Measurements from ENCODE around the gene BTBD17. TPM values are rescaled to one million over a fixed set of nuclear protein-coding genes. Genes with fewer than 3 reads are reported as not detected.

The BTBD17 gene
- total RNA-seq, 2 experiments from 2014 or later = 0.18 TPM; not detected in 1

DNA sequence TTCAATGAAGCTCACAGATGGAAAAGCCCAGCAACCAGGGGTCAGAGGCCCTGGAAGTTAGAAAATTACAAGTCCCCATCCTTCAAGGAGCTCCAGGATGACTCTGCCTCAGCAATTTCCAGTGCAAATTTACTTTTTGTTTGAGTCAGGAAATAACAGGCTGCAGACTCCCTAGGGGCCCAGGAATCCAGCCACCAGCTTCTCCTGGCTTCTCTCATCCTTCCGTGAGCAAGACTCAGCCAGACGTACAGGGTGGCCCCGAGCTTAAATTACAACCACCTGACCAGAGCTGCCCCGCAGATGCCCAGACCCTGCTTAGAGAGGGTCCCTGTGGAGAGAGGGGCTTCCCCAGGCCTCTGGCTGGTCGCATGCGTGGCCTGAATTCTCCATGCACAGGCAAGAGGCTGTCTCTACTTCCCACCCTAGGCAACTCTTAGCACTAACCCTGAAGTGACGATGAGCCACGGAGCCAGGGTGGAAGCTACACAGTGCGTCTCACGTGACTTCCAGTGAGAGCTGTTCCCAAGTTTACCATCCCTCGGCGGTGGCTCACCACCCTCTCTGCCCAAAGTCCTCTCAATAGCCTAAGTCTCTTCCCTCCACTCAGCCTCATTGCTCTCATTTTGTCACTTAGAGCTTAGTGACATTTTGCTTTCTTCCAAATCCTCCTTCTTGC is 32.7 kb upstream of the BTBD17 start:
- ChIA-PET CTCF (interaction anchor here (0.6 to 4.9 kb wide), 3 partner anchors 14 to 191 kb away, joined by 3 to 29 read pairs (median 3); no protein-coding TSS in a partner anchor), POLR2A (no interaction called here)
- Mint-ChIP-seq H3K27me3 (peaks cover 7% of the 10 kb centered on the region), H3K9me3 (no peaks in the 10 kb centered on the region), H3K4me1 (peaks cover 3% of the 10 kb centered on the region), H3K27ac (no peak overlapping the region), H3K36me3 (ENCODE audit: low read depth) (no peaks in the 10 kb centered on the region), H3K4me3 (no peak overlapping the region)
- DNase-seq = no peak

GRCh38 chr17:74393346-74393942 is 31.8 kb upstream of the BTBD17 start:
- H3K27me3 Mint-ChIP-seq = peaks cover 5% of the 10 kb centered on the region
- peaks cover 3% of the 10 kb centered on the region for H3K4me1 Mint-ChIP-seq
- no peaks in the 10 kb centered on the region for H3K9me3 Mint-ChIP-seq
- no peaks in the 10 kb centered on the region for H3K36me3 Mint-ChIP-seq (ENCODE audit: low read depth)
- ChIA-PET CTCF (interaction anchor here (0.6 to 4.9 kb wide), 3 partner anchors 13 to 25 kb away, joined by 3 to 29 read pairs (median 8); no protein-coding TSS in a partner anchor), POLR2A (no interaction called here)
- no peak overlapping the region for H3K27ac Mint-ChIP-seq
- DNase-seq = no peak
- H3K4me3 Mint-ChIP-seq = no peak overlapping the region

DNA sequence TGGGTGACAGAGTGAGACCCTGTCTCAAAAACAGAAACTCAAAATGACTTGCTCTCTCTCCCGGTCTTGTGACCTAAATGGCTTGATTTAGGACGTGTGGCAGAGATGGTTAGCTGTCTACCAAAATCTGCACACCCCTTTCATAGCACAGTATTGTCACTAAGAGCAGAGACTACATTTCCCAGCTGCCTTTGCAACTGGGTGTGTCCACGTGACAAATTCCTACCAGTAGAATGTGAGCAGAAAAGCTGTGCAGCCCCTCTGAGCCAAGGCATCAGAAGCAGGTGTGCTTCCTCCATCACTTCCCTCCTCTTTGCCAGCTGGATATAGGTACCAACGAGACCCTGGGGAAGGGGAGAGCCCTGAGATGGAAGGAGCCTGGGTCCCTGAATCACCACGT is 31.2 kb upstream of the BTBD17 start:
- no peaks in the 10 kb centered on the region for H3K9me3 Mint-ChIP-seq
- DNase-seq = no peak
- H3K27ac Mint-ChIP-seq = no peak overlapping the region
- no peak overlapping the region for H3K4me3 Mint-ChIP-seq
- CTCF ChIA-PET = interaction anchor here (0.6 to 4.9 kb wide), 3 partner anchors 12 to 24 kb away, joined by 3 to 29 read pairs (median 8); no protein-coding TSS in a partner anchor
- H3K4me1 Mint-ChIP-seq = peaks cover 3% of the 10 kb centered on the region
- H3K27me3 Mint-ChIP-seq = peaks cover 5% of the 10 kb centered on the region
- H3K36me3 Mint-ChIP-seq (ENCODE audit: low read depth) = no peaks in the 10 kb centered on the region
- POLR2A ChIA-PET = interaction anchor here (0.7 kb wide), 1 partner anchor 36 kb away, joined by 3 read pairs; no protein-coding TSS in a partner anchor

DNA sequence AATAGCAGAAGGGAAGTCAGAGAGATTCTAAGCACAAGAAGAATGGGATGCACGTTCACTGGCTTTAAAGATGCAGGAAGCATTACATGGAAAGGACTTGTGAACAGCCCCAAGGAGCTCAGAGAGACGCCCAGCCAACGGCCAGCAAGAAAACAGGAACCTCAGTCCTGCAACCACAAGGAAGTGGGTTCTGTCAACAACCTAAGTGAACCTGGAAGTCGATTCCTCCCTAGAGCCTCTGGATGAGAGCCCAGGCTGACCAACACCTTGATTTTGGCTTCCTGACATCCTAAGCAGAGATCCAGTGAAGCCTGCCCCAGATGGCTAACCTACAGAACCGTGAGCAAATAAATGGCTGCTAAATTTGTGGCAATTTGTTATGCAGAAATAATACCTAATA is 30.1 kb upstream of the BTBD17 start:
- POLR2A ChIA-PET = no interaction called here
- Mint-ChIP-seq H3K27ac (no peak overlapping the region), H3K4me1 (peaks cover 3% of the 10 kb centered on the region), H3K4me3 (no peak overlapping the region), H3K9me3 (no peaks in the 10 kb centered on the region), H3K27me3 (peaks cover 2% of the 10 kb centered on the region), H3K36me3 (ENCODE audit: low read depth) (no peaks in the 10 kb centered on the region)
- DNase-seq = no peak
- CTCF ChIA-PET = interaction anchor here (1.0 to 4.9 kb wide), 3 partner anchors 11 to 100 kb away, joined by 3 to 29 read pairs (median 4); no protein-coding TSS in a partner anchor

- ChIA-PET CTCF (interaction anchor here (1.0 to 4.9 kb wide), 3 partner anchors 10 to 101 kb away, joined by 3 to 29 read pairs (median 4); no protein-coding TSS in a partner anchor), POLR2A (no interaction called here)
- Mint-ChIP-seq H3K27ac (no peak overlapping the region), H3K36me3 (ENCODE audit: low read depth) (no peaks in the 10 kb centered on the region), H3K9me3 (no peaks in the 10 kb centered on the region), H3K27me3 (peaks cover 2% of the 10 kb centered on the region), H3K4me3 (no peak overlapping the region), H3K4me1 (peaks cover 3% of the 10 kb centered on the region)
- no peak for DNase-seq
These were observed 29.3 kb upstream of the BTBD17 start for GRCh38 chr17:74390680-74391653.

- no peak overlapping the region for H3K27ac Mint-ChIP-seq
- H3K9me3 Mint-ChIP-seq = no peaks in the 10 kb centered on the region
- peaks cover 3% of the 10 kb centered on the region for H3K4me1 Mint-ChIP-seq
- ChIA-PET CTCF (interaction anchor here (1.4 kb wide), 1 partner anchor 22 kb away, joined by 4 read pairs; no protein-coding TSS in a partner anchor), POLR2A (no interaction called here)
- H3K27me3 Mint-ChIP-seq = peaks cover 2% of the 10 kb centered on the region
- H3K36me3 Mint-ChIP-seq (ENCODE audit: low read depth) = no peaks in the 10 kb centered on the region
- DNase-seq = no peak
- H3K4me3 Mint-ChIP-seq = no peak overlapping the region
These were observed 28.4 kb upstream of the BTBD17 start for GRCh38 chr17:74389937-74390679.

- Mint-ChIP-seq H3K36me3 (ENCODE audit: low read depth) (no peaks in the 10 kb centered on the region), H3K9me3 (no peaks in the 10 kb centered on the region), H3K27ac (no peak overlapping the region), H3K27me3 (peaks cover 5% of the 10 kb centered on the region), H3K4me3 (no peak overlapping the region), H3K4me1 (peaks cover 3% of the 10 kb centered on the region)
- ChIA-PET CTCF (no interaction called here), POLR2A (no interaction called here)
- DNase-seq = no peak
These were observed 27.6 kb upstream of the BTBD17 start for GRCh38 chr17:74389084-74389753.

GRCh38 chr17:74387365-74388218 is 25.9 kb upstream of the BTBD17 start:
- H3K36me3 Mint-ChIP-seq (ENCODE audit: low read depth) = no peaks in the 10 kb centered on the region
- no peak overlapping the region for H3K4me3 Mint-ChIP-seq
- DNase-seq = no peak
- no peaks in the 10 kb centered on the region for H3K9me3 Mint-ChIP-seq
- ChIA-PET CTCF (no interaction called here), POLR2A (no interaction called here)
- no peak overlapping the region for H3K27ac Mint-ChIP-seq
- peaks cover 3% of the 10 kb centered on the region for H3K4me1 Mint-ChIP-seq
- H3K27me3 Mint-ChIP-seq = peaks cover 5% of the 10 kb centered on the region

- ChIA-PET POLR2A (no interaction called here), CTCF (interaction anchor here (1.2 kb wide), 1 partner anchor 71 kb away, joined by 6 read pairs; no protein-coding TSS in a partner anchor)
- Mint-ChIP-seq H3K36me3 (ENCODE audit: low read depth) (no peaks in the 10 kb centered on the region), H3K27ac (no peak overlapping the region), H3K4me3 (no peak overlapping the region), H3K4me1 (no peaks in the 10 kb centered on the region), H3K27me3 (peaks cover 5% of the 10 kb centered on the region), H3K9me3 (no peaks in the 10 kb centered on the region)
- no peak for DNase-seq
These were observed 24.7 kb upstream of the BTBD17 start for GRCh38 chr17:74386386-74386785.

GRCh38 chr17:74385201-74385600 is 23.5 kb upstream of the BTBD17 start:
- peaks cover 5% of the 10 kb centered on the region for H3K27me3 Mint-ChIP-seq
- CTCF ChIA-PET = interaction anchor here (0.8 to 1.0 kb wide), 3 partner anchors 16 to 69 kb away, joined by 3 to 7 read pairs (median 6); no protein-coding TSS in a partner anchor

DNA sequence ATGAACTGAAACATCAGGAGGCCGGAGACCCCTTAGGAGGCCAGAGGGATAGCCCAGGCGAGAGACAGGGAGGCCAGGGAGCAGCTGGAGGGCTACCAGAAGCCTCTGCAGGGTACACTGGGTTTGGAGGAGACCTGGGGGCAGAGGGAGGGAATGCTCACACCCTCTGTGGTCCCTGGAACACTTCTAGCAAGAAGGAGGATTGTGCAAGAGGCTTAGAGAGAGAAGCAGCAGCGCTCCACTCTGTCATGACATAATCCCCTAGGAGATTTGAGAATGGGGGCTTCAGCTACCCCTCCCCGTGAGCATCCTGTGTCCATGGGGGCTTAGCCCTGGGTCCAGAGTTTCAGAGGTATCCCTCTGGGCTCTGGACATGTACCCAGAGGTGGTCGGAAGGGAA is 21.5 kb upstream of the BTBD17 start:
- no peak overlapping the region for H3K27ac Mint-ChIP-seq
- ChIA-PET CTCF (interaction anchor here (8.5 kb wide), 1 partner anchor 73 kb away, joined by 128 read pairs; no protein-coding TSS in a partner anchor), POLR2A (no interaction called here)
- H3K27me3 Mint-ChIP-seq = peaks cover 5% of the 10 kb centered on the region
- no peaks in the 10 kb centered on the region for H3K9me3 Mint-ChIP-seq
- H3K4me1 Mint-ChIP-seq = peaks cover 9% of the 10 kb centered on the region
- H3K36me3 Mint-ChIP-seq (ENCODE audit: low read depth) = no peaks in the 10 kb centered on the region
- no peak for DNase-seq
- no peak overlapping the region for H3K4me3 Mint-ChIP-seq

More at GRCh38 chr17:74385201-74385600, 23.5 kb upstream of the BTBD17 start:
- DNase-seq = no peak
- H3K4me1 Mint-ChIP-seq = no peaks in the 10 kb centered on the region
- POLR2A ChIA-PET = no interaction called here
- no peak overlapping the region for H3K27ac Mint-ChIP-seq
- H3K4me3 Mint-ChIP-seq = no peak overlapping the region
- no peaks in the 10 kb centered on the region for H3K9me3 Mint-ChIP-seq
- no peaks in the 10 kb centered on the region for H3K36me3 Mint-ChIP-seq (ENCODE audit: low read depth)

Data from activated CD4-positive, alpha-beta memory T cell treated with anti-CD3 and anti-CD28 coated beads, Interleukin-2, amount 10 ng/mL, durations not matched to agents 7 days and 5 days (primary cell).